HG02885 (cell line): Measurements from ENCODE around the gene FBXO4.
A peak's percentile ranks its signal among the peaks of the same experiment; 100 is the strongest.

Experiments
- ATAC-seq: cut with Tn5 transposase; IDR thresholded peaks from one replicate; pipeline ENCODE4 v1.9.1; 2021; ENCODE audit warnings: mild to moderate bottlenecking; ENCODE audit not compliant: unreplicated experiment, poor library complexity

FBXO4 gene

DNA sequence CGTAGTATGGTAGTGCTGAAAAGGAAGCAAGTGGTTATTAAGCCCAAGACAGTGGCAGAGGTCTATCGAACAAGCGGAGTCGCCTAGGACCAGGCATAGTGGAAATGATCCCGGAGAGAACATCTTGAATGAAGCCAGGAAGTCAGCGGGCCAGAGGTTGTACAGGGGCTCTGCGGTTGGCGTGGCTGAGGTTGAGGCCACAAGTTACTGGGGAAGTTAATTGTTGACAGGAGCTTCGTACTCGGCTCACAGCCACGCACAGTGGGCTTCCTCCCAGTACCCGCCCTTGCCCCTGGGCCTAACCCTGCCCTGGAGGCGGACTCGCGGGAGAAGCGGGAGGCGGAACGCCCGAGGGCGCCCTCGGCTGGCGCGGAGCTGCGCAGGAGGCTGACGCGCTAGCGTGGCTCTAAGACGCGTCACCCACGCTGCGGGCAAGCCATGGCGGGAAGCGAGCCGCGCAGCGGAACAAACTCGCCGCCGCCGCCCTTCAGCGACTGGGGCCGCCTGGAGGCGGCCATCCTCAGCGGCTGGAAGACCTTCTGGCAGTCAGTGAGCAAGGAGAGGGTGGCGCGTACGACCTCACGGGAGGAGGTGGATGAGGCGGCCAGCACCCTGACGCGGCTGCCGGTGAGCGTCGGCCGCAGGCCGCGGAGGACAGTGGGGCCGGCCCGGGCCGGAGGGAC, at the start of gene FBXO4:
TSS of gene FBXO4 (plus strand) at position 410 of the 683 bp plus-strand sequence. CDS start at position 439, 29 bp downstream.
- ATAC-seq, result peak; percentile 96

DNA sequence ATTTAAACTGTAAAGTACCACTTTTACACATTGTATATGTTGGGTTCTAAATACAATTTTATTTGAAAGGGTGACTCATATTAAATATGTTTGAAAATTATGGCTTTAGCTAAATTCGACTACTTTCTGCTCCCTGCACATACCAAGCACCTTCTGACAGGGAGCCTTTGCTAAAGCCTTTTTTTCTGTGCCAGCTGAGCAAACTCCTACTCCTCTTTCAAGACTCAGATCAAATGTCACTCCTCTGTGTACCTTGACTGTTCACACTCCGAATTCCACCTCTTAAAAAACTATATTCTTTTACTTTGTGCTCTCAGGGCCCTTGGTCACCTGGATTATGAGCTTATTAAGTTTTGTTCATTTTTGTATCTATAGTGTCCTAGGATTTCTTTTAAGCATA, 48.4 kb upstream of the FBXO4 start:
- no peak for ATAC-seq

DNA sequence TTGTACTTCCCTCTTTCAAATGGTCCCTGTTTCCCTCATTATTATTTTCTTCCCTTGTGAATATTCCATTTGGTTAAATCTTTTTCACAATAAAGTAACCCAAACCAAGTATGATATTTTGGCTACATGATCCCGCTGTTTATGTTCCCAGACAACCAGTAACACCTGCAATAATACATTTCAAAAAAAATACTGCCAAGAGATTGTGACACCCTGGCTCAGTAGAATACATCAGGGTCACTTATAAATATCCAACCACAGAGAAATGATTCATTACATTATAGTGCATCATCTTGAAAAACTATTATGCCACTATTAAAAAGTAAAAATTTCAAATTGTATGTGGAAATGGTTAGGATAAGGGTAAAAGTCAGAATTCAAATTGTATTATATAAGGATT, 47.7 kb upstream of the FBXO4 start:
- no peak for ATAC-seq

- ATAC-seq, result peak; percentile 38
These were observed 46.9 kb upstream of the FBXO4 start for GRCh38 chr5:41878173-41878572.

GRCh38 chr5:41878643-41879478, 46.2 kb upstream of the FBXO4 start:
- ATAC-seq, result no peak

- no peak for ATAC-seq
These were observed 42.3 kb upstream of the FBXO4 start for GRCh38 chr5:41882765-41883164.

GRCh38 chr5:41883243-41883642, 41.8 kb upstream of the FBXO4 start:
- ATAC-seq, result no peak

GRCh38 chr5:41883936-41884335, 41.1 kb upstream of the FBXO4 start:
- ATAC-seq, result no peak

DNA sequence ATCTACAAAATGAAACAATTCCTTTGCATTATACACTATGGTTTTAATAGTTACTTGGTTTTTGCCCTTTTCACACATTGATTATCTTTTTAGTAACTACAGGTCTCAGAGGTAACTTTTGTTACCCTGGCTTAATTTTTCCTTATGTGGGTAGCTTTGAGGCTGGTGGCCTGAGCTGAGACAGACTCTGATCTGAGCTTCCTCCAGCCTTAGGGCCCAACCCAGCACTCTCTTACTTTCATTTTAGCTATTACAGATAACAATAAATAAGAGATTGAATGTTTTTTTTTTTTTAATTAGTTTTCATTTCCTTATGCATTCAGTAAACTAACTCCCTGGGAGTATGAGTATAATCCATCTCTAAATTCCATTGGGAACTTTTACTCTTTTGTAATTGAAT, 39.8 kb upstream of the FBXO4 start:
- ATAC-seq, result no peak

- ATAC-seq, result peak; percentile 50
These were observed 33.9 kb upstream of the FBXO4 start for GRCh38 chr5:41891066-41891707.

DNA sequence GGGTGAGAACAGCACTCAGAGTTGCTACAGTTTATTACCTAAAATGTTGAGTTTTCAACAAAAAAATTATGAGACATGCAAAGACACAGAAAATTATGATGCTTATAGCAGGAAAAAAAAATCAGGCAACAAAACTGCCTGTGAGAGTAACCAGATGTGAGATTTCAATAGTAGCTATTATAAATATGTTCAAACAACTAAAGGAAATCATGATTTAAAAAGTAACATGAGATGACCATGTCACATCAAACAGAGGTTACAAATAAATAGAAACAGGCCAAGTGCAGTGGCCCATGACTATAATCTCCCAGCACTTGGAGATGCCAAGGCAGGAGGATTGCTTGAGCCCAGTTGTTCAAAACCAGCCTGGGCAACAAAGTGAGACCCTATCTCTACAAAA, 33.0 kb upstream of the FBXO4 start:
- no peak for ATAC-seq

DNA sequence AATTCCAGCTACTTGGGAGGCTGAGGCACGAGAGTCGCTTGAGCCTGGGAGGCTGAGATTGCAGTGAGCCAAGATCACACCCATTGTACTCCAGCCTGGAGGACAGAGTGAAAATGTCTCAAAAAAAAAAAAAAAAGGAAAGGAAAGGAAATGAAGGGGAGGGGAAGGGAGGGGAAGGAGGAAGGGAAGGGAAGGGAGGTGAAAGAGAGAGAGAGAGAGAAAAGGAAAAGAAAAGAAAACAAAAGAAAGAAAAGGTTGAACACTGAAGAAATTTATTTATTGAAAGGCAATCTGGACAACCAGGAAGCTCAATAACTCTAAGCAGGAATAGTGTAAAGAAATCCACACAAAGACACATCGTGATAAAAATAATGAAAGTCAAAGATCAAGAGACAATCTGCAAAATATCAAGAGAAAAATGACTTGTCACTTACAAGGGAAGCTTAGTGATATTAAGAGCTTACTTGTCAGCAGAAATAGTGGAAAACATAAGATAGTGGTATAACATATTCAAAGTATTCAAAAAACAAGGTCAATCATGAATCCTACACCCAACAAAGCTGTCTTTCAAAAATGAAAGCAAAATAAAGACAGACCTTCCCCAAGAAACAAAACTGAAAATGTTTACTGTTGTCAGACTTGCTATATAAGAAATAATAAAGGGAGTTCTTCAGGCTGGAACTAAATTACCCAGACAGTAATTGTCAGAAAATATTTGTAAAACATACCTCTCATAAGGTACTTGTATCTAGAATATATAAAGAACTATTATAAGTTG, 31.8 kb upstream of the FBXO4 start:
- ATAC-seq, result peak; percentile 56

DNA sequence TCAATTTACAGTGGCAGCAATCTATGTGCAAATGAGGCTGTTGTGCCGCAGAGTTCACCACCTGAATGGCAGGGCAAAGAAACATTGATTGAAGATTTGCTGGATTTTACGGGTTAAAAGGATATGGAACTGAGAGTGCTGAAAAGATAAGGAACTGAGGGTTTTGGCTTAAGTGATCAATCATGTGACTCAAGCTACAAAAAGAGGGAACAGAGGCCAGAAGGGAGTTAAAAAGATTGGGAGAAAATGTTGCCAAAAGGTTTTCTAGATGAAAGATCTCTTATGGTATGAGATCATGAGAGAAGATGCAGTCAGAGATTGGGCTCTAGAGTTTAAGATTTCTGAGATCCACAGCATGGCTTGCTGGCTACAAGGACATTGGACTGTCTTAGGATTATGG, 28.9 kb upstream of the FBXO4 start:
- no peak for ATAC-seq

GRCh38 chr5:41903382-41903891, 21.6 kb upstream of the FBXO4 start:
- ATAC-seq, result no peak

DNA sequence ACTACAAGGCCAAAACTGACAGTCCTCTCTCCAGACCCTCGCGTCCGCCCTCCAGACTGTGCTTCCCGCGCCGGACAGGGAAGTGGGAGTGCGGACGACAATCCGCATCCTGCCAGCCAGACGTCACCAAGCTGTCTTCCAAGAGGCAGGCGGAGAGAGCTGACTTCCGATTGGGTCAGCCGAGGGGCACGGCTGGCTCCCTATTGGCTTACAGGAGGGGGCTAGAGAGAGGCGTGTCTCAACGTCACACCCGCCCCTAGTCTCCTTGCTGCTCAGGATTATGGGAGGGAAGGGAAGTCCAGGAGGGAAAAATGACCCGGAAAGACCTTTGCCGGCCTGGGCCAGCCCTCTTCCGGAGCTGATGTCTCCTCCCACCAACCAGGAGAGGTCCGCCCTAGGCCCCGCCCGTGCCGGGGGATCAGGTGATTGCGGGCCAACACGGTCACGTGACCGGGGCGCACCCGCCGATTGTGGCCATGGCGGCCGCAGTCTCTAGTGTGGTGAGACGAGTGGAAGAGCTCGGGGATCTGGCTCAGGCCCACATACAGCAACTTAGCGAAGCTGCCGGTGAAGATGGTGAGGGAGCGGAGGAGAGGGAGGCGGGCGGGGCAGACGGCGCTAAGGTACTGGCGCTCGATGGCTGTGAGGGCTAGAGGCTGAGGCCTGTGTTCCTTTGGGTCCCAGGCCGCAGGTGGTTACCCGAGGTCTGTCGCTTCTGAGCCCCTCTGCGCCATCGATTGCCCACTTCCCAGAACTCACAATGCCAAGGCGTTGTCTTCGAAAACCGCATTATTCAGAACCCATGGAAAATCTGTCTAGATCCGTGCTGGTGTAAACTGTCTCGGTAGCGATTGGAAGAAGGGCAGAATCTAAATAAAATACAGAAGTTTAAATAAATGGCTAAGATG, 20.9 kb upstream of the FBXO4 start, which contains the start of gene RIMOC1:
TSS of gene RIMOC1 (plus strand) at position 453 of the 908 bp plus-strand sequence. CDS start at position 477, 24 bp downstream.
- ATAC-seq, result peak; percentile 99

DNA sequence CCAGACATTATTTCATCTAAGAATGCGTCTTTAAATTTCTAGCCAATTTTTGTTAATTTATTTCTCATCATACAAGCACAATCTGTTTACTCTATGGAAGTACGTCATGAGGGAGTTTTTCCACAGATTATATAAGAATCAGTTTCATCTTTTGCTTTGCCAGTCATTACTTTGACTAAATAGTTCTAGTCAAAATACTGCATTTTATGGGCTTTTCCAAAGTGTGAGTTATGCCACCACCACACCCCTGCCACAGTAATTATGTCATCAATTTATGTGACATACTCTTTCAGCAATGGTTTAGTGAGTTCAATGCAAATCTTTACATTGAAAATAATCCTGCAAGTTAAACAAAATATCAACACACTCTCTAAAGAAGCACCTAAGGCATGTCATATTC, 18.9 kb upstream of the FBXO4 start:
- ATAC-seq, result no peak

GRCh38 chr5:41908374-41909079, 16.6 kb upstream of the FBXO4 start:
- no peak for ATAC-seq

GRCh38 chr5:41918105-41918504, 7.0 kb upstream of the FBXO4 start:
- ATAC-seq, result peak; percentile 66
